Measurements from ENCODE around the gene FRY.

FRY gene

GRCh38 chr13:32017474-32017873, 14.1 kb upstream of the FRY start:
- peak; percentile 66 for DNase-seq

GRCh38 chr13:32019612-32020233, 11.9 kb upstream of the FRY start:
- peak; percentile 36 for DNase-seq

GRCh38 chr13:32021785-32022184, 9.8 kb upstream of the FRY start:
- no peak for DNase-seq

- DNase-seq, result peak; percentile 61
Measured at GRCh38 chr13:32022311-32022710, 9.3 kb upstream of the FRY start.

- no peak for DNase-seq
Measured at GRCh38 chr13:32023096-32023495, 8.5 kb upstream of the FRY start.

GRCh38 chr13:32023698-32024097, 7.9 kb upstream of the FRY start:
- DNase-seq, result no peak

GRCh38 chr13:32024750-32025149, 6.8 kb upstream of the FRY start:
- DNase-seq, result no peak

- DNase-seq, result no peak
Measured at GRCh38 chr13:32025730-32026129, 5.8 kb upstream of the FRY start.

- no peak for DNase-seq
Measured at GRCh38 chr13:32026623-32027022, 5.0 kb upstream of the FRY start.

GRCh38 chr13:32028711-32029110, 2.9 kb upstream of the FRY start:
- no peak for DNase-seq

- no peak for DNase-seq
Measured at GRCh38 chr13:32029684-32030083, 1.9 kb upstream of the FRY start.

- DNase-seq, result no peak
Measured at GRCh38 chr13:32031815-32032370, 319 bp downstream of the FRY start.

GRCh38 chr13:32032759-32033158, 1.2 kb downstream of the FRY start:
- no peak for DNase-seq

GRCh38 chr13:32033744-32034143, 2.2 kb downstream of the FRY start:
- no peak for DNase-seq

GRCh38 chr13:32035716-32036115, 4.1 kb downstream of the FRY start:
- DNase-seq, result no peak

- peak; percentile 61 for DNase-seq
Measured at GRCh38 chr13:32036126-32036695, 4.6 kb downstream of the FRY start.

GRCh38 chr13:32036757-32037156, 5.2 kb downstream of the FRY start:
- no peak for DNase-seq

GRCh38 chr13:32037471-32037870, 5.9 kb downstream of the FRY start:
- no peak for DNase-seq

- DNase-seq, result no peak
Measured at GRCh38 chr13:32038343-32038742, 6.8 kb downstream of the FRY start.

- no peak for DNase-seq
Measured at GRCh38 chr13:32039056-32039455, 7.5 kb downstream of the FRY start.

GRCh38 chr13:32039528-32039927, 8.0 kb downstream of the FRY start:
- no peak for DNase-seq

- DNase-seq, result no peak
Measured at GRCh38 chr13:32040052-32040642, 8.6 kb downstream of the FRY start.

- DNase-seq, result no peak
Measured at GRCh38 chr13:32040689-32041088, 9.1 kb downstream of the FRY start.

GRCh38 chr13:32041429-32041828, 9.9 kb downstream of the FRY start:
- DNase-seq, result peak; percentile 65

Measured in inflammatory macrophage treated with lipopolysaccharide for 4 hours (primary cell).